G401 (cell line): ENCODE data around the gene BMERB1. TPM values are rescaled to one million over a fixed set of nuclear protein-coding genes. Genes with fewer than 3 reads are reported as not detected.
"Not testable (repeated sequence)": the region's sequence is repeated elsewhere in the genome, so short reads cannot be mapped to it uniquely, and the experiment has no call there.

ENCODE experiments used
- DNase-seq: peaks from one replicate; pipeline ENCODE4 v3.0.0-alpha.2; 2015; ENCODE audit warnings: low spot score
- in situ Hi-C: cut with HindIII; loops from 2 replicates; pipeline ENCODE4 v1.10.0; 2016; ENCODE audit warnings: low sequenced_read_pairs, mixed read lengths
- total RNA-seq: library from RNA; depleted of rRNA; stranded (reverse); fragments of >200 nt; shearing (Covaris generic); gene quantifications from 2 replicates; pipeline ENCODE4 v1.2.3, GENCODE V29; 2014

Gene BMERB1
- total RNA-seq, 1 experiment from 2014 or later = 32.9 TPM

- DNase-seq = no peak
- in situ Hi-C loops = no loop called here
Observed at GRCh38 chr16:15535772-15536171, 101.4 kb downstream of the BMERB1 start.

- peak; percentile 45 for DNase-seq
- in situ Hi-C loops = no loop called here
Observed at GRCh38 chr16:15536843-15537242, 102.5 kb downstream of the BMERB1 start.

- peak; percentile 95 for DNase-seq
- in situ Hi-C loops = no loop called here
Observed at GRCh38 chr16:15538507-15538906, 104.1 kb downstream of the BMERB1 start.

DNA sequence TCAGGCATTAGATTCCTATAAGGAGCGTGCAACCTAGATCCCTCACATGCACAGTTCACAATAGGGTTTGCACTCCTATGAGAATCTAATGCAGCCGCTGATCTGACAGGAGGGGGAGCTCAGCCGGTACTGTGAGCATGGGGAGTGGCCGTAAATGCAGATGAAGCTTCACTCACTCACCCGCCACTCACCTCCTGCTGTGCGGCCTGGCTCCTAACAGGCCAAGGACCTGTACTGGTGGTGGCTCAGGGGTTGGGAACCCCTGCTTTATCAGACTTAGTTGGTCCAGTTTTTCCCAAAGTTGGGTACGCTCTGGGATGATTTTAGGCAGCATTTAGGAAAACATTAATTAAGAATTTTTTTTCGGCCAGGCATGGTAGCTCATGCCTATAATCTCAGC, 104.8 kb downstream of the BMERB1 start:
- DNase-seq = no peak
- in situ Hi-C loops = no loop called here

DNA sequence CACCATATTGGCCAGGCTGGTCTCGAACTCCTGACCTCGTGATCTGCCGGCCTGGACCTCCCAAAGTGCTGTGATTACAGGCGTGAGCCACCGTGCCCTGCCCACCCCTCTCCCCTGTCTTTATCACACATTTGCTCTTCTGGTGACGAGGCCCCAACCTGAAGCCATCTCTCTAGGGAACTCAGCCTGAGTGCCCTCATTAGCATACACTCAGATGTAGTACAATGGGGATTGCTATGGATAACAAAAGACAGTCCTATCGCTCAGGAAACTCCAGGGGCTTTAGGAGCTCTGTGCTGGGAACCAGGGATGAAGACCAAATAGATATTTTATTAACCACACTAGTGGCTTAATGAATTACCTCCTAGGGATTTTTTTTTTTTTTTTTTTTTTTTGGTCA, 107.9 kb downstream of the BMERB1 start:
- in situ Hi-C loops = no loop called here
- DNase-seq = no peak

GRCh38 chr16:15542734-15543347, 108.5 kb downstream of the BMERB1 start:
- in situ Hi-C loops = no loop called here
- DNase-seq = no peak

DNA sequence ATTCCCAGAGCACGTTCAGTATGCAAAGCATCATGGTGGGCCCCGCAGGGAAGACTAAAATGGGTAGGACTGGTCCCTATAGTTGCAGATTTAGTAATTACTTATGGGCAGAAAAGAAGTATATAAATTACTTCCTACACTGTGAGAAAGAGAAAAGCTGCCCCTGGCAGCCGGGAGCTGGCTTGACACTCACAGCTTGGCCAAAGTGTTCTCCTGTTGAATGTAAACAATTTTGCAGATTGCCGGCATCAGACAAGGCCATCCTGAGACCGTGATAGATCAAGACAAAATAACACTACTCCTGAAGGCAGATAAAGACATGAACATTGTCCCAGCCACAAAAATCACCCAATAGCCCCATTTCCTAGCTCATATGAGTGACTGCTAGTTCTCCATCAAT, 110.0 kb downstream of the BMERB1 start:
- in situ Hi-C loops = no loop called here
- no peak for DNase-seq

- DNase-seq = no peak
- in situ Hi-C loops = no loop called here
Observed at GRCh38 chr16:15545544-15545943, 111.2 kb downstream of the BMERB1 start.

DNA sequence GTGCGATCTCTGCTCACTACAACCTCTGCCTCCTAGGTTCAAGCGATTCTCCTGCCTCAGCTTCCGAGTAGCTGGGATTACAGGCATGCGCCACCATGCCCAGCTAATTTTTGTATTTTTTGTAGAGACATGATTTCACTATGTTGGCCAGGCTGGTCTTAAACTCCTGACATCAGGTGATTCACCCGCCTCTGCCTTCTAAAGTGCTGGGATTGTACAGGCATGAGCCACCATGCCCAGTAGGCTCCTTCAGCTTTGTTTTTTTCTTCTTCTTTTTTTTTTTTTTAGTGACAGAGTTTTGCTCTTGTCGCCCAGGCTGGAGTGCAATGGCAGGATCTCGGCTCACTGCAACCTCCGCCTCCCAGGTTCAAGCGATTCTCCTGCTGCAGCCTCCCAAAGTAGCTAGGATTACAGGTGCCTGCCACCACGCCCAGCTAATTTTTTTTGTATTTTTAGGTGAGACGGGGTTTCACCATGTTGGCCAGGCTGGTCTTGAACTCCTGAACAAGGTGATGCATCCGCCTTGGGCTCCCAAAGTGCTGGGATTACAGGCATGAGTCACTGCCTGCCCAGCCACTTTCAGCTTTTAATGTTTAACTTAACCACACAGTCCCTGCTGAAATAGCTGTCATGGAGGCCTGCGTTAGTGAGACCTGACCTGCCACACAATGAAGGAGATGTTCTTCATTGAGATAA, 112.8 kb downstream of the BMERB1 start:
- in situ Hi-C loops, DNase-seq: not testable (repeated sequence)

GRCh38 chr16:15547768-15548096, 113.3 kb downstream of the BMERB1 start:
- in situ Hi-C loops = no loop called here
- DNase-seq = no peak

- in situ Hi-C loops = no loop called here
- DNase-seq = no peak
Observed at GRCh38 chr16:15548482-15548891, 114.1 kb downstream of the BMERB1 start.

GRCh38 chr16:15552507-15552906, 118.1 kb downstream of the BMERB1 start:
- peak; percentile 96 for DNase-seq
- in situ Hi-C loops = no loop called here

DNA sequence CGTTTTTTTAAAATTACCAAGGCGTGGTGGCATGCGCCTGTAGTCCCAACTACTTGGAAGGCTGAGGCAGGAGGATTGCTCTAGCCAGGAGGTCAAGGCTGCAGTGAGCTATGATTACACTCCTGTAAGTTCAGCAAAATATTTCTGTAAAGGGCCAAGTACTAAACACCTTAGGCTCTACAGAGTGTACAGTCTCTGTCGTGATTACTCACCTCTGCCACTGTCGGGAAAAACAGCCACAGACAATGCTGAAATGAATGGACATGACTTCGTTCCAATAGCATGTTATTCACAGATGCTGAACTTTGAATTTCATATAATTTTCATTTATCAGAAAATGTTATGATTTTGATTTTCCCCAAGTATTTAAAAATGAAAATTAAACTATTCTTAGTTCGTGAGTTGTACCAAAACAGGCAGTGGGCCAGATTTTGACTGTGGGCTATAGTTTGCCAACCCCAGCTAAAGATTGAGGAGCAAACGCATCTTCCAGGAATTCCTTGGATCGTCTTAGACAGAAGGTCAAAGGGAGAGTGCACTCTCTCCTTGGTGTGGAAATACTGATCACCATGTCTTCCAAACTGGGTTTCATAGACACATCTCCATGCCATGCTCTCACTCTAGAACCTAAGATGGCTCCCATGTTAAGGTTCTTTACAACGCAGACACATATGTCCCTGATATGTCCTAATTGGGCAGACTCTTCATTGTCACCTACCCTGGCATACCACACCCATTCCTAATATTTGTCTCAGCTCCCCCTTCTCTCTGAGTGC, 119.1 kb downstream of the BMERB1 start:
- in situ Hi-C loops = no loop called here
- DNase-seq = no peak

- no peak for DNase-seq
- in situ Hi-C loops = no loop called here
Observed at GRCh38 chr16:15556130-15556529, 121.7 kb downstream of the BMERB1 start.

DNA sequence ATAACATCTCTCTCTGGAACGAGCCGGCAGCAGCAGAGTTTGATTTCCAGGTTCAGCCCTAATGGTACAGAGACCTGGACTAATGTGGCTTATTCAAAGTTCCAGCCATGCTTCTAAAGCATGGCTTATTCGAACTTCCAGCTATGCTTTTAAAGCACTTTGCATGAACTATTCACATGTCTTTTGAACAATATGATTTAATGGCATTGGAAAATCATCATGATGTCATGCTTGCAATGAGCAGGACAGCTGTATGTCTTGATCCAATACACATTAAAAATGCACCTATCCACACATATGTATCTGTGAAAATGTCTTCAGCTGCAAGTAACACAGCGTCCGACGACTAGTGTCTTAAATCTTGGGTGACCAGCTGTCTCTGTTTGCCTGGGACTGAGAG, 122.9 kb downstream of the BMERB1 start:
- DNase-seq = no peak
- in situ Hi-C loops = no loop called here

- no peak for DNase-seq
- in situ Hi-C loops = no loop called here
Observed at GRCh38 chr16:15559176-15559575, 124.8 kb downstream of the BMERB1 start.

DNA sequence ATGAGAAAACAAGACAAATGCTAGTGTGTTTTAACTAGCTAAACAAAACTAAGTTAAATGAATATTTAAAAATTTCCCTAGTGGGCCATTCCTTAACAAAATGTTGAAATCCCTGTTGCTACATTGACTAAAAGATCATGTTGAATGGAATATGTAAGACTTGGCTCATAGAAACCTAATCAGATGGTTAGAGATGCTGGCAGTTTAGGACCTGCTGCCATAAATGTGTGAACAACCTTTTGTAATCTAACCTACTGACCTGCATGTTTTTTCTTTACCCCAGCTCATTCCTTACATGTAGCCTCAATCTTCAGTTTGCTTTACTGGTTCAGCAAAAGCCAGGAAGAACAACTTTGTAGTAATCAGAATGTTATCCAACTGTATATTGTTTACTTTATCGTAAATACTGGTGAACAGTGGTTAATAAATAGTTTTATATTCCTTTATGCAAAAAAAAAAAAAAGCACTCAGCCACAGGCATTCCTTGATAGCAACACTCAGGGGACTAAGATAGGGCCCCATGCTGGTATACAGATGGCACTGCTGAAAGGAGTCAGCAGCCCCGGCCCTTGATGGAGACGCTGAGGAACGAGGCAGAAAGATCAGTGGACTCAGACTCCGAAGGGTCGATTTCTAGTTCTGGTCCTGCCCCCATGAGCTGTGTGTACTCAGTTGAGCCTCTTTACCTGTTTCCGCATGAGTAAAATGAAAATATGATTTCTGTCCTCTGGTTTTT, 130.4 kb downstream of the BMERB1 start:
- in situ Hi-C loops = no loop called here
- DNase-seq = no peak

GRCh38 chr16:15566095-15566494, 131.7 kb downstream of the BMERB1 start:
- in situ Hi-C loops = no loop called here
- no peak for DNase-seq

DNA sequence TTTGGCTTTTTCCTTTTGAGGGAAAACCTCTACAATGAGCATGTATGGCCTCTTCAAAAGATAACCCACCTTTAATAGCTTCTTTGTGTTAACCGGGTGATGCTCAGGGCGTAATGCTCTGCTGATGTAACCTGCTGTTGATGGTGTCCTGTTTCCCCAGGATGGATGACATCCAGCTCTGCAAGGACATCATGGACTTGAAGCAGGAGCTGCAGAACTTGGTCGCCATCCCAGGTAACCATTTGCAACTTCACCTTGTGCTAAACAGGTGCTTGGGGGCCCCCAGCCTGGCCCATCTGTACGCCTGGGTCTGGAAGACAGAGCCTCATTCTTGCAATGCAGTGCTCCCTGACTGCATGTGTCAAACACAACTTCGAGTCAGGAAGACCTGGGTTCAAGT, 133.4 kb downstream of the BMERB1 start:
- in situ Hi-C loops = no loop called here

DNA sequence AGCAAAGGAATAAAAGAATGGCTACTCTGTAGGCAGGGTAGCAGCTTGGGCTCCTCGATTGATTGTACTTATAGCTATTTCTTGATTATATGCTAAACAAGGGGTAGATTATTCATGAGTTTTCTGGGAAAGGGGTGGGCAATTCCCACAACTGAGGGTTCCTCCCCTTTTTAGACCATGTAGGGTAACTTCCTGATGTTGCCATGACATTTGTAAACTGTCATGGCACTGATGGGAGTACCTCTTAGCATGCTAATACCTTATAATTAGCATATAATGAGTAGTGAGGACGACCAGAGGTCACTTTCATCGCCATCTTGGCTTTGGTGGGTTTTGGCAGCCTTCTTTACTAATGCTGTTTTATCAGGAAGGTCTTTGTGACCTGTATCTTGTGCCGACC, 136.3 kb downstream of the BMERB1 start:
- DNase-seq, in situ Hi-C loops: not testable (repeated sequence)

More for the DNA sequence above, 133.4 kb downstream of the BMERB1 start:
- no peak for DNase-seq
